Breast epithelium (tissue), 3 donors: ENCODE data around the gene ZNF282.

Experiments
- POLR2A ChIP-seq: fragments of 450-650 bp; IDR thresholded peaks from one replicate; pipeline ENCODE4 v1.6.1; 2016; ENCODE audit warnings: antibody characterized with exemption, mild to moderate bottlenecking, moderate library complexity
- TF ChIP-seq, protein P1 (sequence below), 3 donors: fragments of 450-650 bp; IDR thresholded peaks; one replicate each; pipeline ENCODE4 v1.5.1; 2016 to 2017; ENCODE audit warnings: antibody characterized with exemption in 3 of 3, mild to moderate bottlenecking in 3 of 3, moderate library complexity in 3 of 3

DNA sequence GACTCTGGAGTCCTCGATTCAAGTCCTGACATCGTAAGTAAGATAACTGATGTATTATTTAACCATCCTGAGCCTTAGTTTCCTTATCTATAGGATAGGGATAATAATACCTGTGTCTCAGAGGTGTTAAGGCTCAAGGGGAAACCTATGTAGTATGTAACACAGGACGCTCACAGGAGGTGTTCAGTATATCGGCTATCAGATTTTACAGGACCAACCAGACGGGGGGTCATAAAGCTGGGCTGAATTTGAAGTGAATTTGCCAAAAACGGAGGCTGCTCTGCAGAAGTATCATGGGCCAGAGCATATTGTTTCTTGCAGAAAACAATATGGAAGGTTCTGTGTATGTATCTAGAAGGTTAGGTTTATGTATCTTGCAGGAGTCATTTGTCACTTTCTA lies 11.1 kb upstream of the ZNF282 start:
- TF ChIP-seq, protein P1, sequence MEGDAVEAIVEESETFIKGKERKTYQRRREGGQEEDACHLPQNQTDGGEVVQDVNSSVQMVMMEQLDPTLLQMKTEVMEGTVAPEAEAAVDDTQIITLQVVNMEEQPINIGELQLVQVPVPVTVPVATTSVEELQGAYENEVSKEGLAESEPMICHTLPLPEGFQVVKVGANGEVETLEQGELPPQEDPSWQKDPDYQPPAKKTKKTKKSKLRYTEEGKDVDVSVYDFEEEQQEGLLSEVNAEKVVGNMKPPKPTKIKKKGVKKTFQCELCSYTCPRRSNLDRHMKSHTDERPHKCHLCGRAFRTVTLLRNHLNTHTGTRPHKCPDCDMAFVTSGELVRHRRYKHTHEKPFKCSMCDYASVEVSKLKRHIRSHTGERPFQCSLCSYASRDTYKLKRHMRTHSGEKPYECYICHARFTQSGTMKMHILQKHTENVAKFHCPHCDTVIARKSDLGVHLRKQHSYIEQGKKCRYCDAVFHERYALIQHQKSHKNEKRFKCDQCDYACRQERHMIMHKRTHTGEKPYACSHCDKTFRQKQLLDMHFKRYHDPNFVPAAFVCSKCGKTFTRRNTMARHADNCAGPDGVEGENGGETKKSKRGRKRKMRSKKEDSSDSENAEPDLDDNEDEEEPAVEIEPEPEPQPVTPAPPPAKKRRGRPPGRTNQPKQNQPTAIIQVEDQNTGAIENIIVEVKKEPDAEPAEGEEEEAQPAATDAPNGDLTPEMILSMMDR (IDR thresholded peaks at IDR 0.05) = no peak
- TF ChIP-seq POLR2A = no peak
